HEK293T (cell line): Measurements from ENCODE around the gene PCED1B.

Experiments used
- FOXA1 ChIP-seq: fragments of 450-650 bp; IDR thresholded peaks from 2 replicates; pipeline ENCODE4 v1.6.1; 2016; ENCODE audit warnings: mild to moderate bottlenecking
- FOXM1 ChIP-seq: fragments of 450-650 bp; IDR thresholded peaks from 2 replicates; pipeline ENCODE4 v1.6.1; 2017; ENCODE audit warnings: mild to moderate bottlenecking, borderline replicate concordance
- SUZ12 ChIP-seq: fragments of 450-650 bp; IDR thresholded peaks from 2 replicates; pipeline ENCODE4 v1.6.1; 2016; ENCODE audit warnings: mild to moderate bottlenecking
- TARDBP ChIP-seq: fragments of 450-650 bp; IDR thresholded peaks from 2 replicates; pipeline ENCODE4 v1.6.1; 2016

GRCh38 chr12:47122602-47123001 is 43.2 kb downstream of the PCED1B start:
- TF ChIP-seq SUZ12 = no peak
- no peak for TF ChIP-seq FOXA1
- no peak for TF ChIP-seq FOXM1
- TF ChIP-seq TARDBP = no peak
